Stomach smooth muscle (tissue), 2 donors: ENCODE data around the gene DCST1.

Experiments used
- H3K27ac ChIP-seq: one replicate; pipeline ENCODE4 v1.7.0; 2013; ENCODE audit warnings: mild to moderate bottlenecking, low read length, inconsistent platforms
- H3K27me3 ChIP-seq, 2 donors: one replicate each; pipeline ENCODE4 v1.7.0; 2013; ENCODE audit warnings: low read length in 2 of 2; ENCODE audit not compliant: insufficient read depth in 2 of 2, control insufficient read depth in 1 of 2
- H3K36me3 ChIP-seq, 2 donors: one replicate each; pipeline ENCODE4 v1.7.0; 2013; ENCODE audit warnings: low read length in 2 of 2; ENCODE audit not compliant: control insufficient read depth in 2 of 2, insufficient read depth in 2 of 2
- H3K4me1 ChIP-seq: one replicate; pipeline ENCODE4 v1.7.0; 2013; ENCODE audit warnings: low read length; ENCODE audit not compliant: control insufficient read depth, insufficient read depth
- H3K4me3 ChIP-seq, 2 donors: one replicate each; pipeline ENCODE4 v1.7.0; 2013; ENCODE audit warnings: low read length in 2 of 2
- H3K9ac ChIP-seq, 2 donors: one replicate each; pipeline ENCODE4 v1.7.0; 2013; ENCODE audit warnings: low read length in 2 of 2, mild to moderate bottlenecking in 1 of 2
- H3K9me3 ChIP-seq, 2 donors: one replicate each; pipeline ENCODE4 v1.7.0; 2013; ENCODE audit warnings: low read length in 2 of 2; ENCODE audit not compliant: control insufficient read depth in 2 of 2
- donor health status: healthy.
- donor health status: Pancreatic carcinoma.

DCST1 gene

DNA sequence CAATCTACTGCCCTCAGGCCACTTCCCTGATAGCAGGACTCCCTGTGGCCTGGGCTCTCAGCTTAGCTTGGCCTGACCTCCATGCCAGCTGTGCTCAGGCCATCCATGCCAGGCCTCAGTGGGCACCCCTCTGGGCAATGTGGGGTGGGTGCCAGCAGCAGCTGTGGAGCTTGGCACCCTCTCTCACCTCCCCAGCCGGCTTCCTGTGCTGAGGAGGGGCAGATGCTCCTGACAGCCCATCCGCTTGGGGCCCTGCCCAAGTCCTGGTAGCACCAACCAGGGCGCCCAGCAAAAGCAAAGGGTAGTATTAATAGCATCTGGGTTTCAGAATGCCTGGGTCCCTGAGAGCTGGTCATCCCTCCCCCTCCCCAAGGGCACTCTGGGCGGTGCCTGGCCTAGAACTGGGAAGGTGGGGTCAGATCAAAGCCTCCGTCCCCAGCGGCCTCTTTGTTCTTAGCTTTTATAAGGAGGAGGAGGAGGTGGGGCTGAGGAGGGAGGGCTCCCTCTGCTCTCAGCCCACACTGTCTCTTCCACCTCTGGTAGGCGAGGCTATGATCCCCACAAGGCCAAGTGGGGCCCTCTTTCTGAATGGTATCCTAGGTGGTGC, 36.0 kb downstream of the DCST1 start:
- Histone ChIP-seq H3K9ac (no peak overlapping the region), H3K4me1 (peaks cover 13% of the 10 kb centered on the region), H3K27me3 (no peaks in the 10 kb centered on the region), H3K9me3 (no peaks in the 10 kb centered on the region), H3K27ac (no peak overlapping the region), H3K4me3 (no peak overlapping the region), H3K36me3 (peaks cover 0 to 2% of the 10 kb centered on the region in 2 donors)

DNA sequence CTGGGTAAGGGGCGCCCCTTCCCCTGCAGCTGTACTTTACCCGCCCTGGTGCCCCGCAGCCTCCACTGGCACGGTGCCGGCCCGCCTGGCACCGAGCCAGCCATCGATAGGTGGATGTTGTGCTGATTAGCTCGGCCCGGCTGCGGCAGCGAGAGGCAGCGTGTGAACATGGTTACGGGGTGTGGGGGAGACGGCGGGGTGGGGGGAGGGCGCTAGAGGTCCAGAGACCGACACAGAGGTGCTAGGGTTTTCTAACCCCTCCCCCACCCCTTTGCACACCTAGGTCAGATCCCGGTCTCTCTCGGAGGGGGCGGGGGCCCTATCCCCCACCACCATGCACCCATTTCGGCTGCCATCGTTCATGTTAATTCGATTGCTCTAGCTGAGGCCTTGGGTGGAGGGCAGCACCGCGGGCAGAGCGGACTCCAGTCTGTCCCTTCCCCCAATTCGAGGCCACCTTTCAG, 36.6 kb downstream of the DCST1 start:
- Histone ChIP-seq H3K4me3 (peak overlapping the region; percentile 71 to 74), H3K9me3 (no peaks in the 10 kb centered on the region), H3K4me1 (peaks cover 13% of the 10 kb centered on the region), H3K36me3 (peaks cover 0 to 2% of the 10 kb centered on the region in 2 donors), H3K27ac (peak overlapping the region; percentile 24), H3K27me3 (no peaks in the 10 kb centered on the region), H3K9ac (peak overlapping the region; percentile 68 to 81)

DNA sequence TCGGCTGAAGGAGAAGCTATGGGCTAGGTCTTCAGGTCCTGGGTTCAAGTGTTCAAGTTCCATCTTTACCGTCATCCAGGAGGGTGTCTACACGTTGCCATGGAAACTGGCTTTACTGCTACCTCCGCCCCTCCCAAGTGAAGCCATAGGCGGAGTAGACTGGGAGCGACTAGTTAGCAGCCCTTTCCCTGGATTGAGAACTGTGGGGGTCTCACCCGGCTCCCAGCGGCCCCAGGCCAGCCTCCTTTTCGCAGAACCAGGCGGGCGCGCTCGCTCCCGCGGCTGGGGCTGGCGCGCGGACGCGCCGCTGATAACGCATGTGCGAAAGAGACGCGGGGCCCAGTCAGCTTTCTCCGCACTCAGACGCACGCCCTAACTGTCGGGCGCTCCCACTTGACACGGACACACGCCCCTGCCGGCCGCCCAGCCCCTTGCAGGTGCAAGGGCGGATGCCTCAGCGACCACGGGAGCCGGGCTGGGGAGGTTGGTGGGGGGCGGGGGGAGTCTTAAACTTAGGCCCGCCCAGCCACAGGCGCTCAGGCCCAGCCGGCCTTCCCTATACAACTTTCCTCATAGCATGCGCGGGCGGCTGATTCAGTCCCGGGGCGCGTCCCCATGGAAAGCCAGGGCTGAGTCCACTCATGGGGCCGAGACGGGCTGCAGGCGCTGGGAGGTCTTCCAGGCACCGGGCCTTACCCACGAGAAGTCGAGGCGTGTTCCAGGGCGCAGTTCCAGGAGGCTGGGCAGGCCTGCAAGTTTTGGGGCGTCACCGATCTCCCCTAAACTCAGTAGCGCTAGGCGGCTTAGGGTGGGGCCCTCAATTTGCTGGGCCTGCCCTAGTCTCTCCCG, 37.3 kb downstream of the DCST1 start:
- Histone ChIP-seq H3K4me1 (peaks cover 13% of the 10 kb centered on the region), H3K4me3 (peak overlapping the region; percentile 71 to 74), H3K27me3 (no peaks in the 10 kb centered on the region), H3K27ac (peak overlapping the region; percentile 24), H3K9me3 (no peaks in the 10 kb centered on the region), H3K9ac (peak overlapping the region; percentile 68 to 81), H3K36me3 (peaks cover 0 to 2% of the 10 kb centered on the region in 2 donors)

DNA sequence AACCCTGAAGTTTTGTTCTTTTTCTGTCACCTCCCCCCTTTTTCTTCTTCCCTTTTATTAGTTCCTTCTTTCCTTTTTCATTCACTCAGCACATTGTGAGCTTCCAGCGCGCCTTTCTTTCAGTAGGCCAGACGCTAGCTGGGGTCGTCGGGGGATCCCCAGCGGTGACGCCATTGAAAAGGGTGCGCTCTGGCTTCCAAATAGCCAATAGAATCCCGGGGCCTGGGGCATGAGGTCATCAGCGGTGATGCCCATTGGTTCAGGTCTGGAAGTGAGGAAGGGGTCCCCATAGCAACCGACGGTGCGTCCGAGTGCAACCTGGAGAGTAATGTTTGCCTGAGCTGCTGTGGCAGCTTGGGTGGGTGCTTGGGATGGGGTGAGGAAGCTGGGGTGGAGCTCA, 38.1 kb downstream of the DCST1 start:
- Histone ChIP-seq H3K27ac (no peak overlapping the region), H3K4me1 (peaks cover 13% of the 10 kb centered on the region), H3K9me3 (no peaks in the 10 kb centered on the region), H3K4me3 (no peak overlapping the region), H3K36me3 (peaks cover 0 to 2% of the 10 kb centered on the region in 2 donors), H3K9ac (peak overlapping the region in 1 of 2 donors; percentile 68), H3K27me3 (no peaks in the 10 kb centered on the region)

DNA sequence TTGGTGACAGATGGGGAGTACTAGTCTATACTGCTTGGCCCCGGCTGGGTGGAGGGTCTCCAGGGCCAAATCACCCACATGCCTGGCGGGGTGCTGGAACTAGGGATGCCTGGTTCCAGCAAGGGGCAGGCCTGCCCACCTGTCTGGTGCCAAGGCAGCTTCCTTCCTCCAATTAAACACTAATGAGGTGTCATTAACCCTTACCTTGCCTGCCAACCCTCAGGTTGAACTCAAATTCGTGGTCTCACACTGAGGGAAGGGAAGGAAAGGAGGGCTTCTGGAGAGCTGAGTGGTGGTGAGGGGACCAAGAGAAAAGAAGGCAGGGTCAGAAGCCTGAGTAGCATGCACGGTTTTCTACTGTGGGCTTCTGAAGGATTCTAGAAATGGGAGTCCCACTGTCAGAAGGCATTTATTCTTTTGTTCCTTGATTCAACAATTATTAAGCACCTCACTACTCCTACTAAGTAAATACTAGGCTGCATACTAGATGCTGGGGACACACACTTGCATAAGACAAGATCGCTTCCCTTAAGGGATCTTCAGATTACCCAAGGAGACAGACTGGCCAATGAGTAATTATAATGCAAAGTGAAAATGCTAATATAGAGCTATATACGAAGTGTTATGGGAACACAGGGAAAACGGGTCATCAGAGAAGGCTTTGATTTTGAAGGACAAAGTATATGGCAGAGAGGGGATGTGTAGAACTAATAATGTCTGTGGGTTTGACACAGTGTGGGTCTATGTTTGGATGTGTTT, 39.1 kb downstream of the DCST1 start:
- H3K4me1 ChIP-seq: peaks cover 13% of the 10 kb centered on the region
- H3K36me3 ChIP-seq: no peaks in the 10 kb centered on the region
- no peak overlapping the region for H3K9ac ChIP-seq
- H3K9me3 ChIP-seq: no peaks in the 10 kb centered on the region
- no peak overlapping the region for H3K4me3 ChIP-seq
- no peaks in the 10 kb centered on the region for H3K27me3 ChIP-seq
- no peak overlapping the region for H3K27ac ChIP-seq

DNA sequence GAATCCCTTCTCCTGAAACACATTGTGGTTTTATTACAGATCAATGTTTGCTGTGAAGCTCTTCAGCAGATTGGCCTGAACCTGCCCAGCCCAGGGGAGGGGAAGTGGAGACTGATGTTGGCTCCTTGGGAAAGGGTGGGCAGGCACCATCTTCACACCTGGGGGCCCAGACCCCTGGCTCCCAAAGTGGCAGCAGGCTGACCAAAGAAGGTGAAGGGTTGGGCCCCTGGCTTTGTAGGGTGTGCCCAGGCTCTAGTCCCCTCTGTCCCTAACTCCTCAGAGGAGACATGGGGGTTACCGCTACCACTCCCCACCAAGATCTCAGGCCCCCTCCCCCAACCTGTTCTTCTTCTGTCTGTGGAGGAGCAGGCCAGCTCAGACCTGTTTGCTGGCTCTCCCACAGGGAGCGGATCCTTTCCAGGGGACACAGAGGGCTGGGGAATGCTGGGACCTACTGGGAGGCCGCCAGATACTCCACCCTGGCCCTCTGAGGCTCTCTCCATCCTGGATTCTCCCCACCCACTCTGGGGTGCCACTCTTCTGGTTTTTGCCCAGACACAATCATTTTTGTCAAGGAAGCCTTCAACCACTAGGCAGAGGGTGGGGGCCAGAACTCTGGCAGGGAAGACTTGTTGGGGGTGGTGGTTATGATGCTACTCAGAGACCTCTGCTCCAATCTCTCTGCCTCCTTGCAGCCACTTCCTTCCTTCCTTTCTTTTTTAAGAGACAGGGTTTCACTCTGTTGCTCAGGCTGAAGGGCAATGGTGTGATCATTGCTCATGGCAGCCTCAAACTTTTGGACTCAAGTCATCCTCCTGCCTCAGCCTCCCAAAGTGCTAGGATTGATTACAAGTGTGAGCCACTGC, 40.0 kb downstream of the DCST1 start:
- no peaks in the 10 kb centered on the region for H3K9me3 ChIP-seq
- H3K4me1 ChIP-seq: peaks cover 15% of the 10 kb centered on the region
- no peak overlapping the region for H3K27ac ChIP-seq
- no peak overlapping the region for H3K9ac ChIP-seq
- H3K4me3 ChIP-seq: no peak overlapping the region
- no peaks in the 10 kb centered on the region for H3K27me3 ChIP-seq
- no peaks in the 10 kb centered on the region for H3K36me3 ChIP-seq

DNA sequence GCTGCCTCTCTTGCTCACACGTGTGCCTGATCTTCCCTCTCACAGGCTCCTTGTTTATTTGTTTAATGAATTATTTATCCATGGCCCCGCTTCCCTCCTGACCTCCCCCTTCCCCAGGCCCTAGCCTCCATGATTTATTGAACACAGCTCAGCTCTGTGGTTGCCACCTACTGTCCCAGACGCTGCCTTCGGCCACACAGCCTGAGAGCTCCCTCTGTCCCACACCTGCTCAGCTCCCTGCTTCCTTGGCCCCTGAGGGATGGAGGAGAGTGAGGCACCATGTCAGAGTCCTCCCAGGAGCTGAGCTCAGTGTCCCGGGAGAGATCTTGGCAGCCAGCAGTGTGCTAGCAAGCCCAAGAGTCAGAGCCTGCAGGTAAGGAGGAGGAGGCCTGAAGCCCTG, 41.9 kb downstream of the DCST1 start:
- no peak overlapping the region for H3K9ac ChIP-seq
- H3K4me1 ChIP-seq: peaks cover 30% of the 10 kb centered on the region
- H3K27me3 ChIP-seq: peaks cover 12 to 17% of the 10 kb centered on the region in 2 donors
- H3K9me3 ChIP-seq: no peaks in the 10 kb centered on the region
- H3K36me3 ChIP-seq: no peaks in the 10 kb centered on the region
- no peak overlapping the region for H3K4me3 ChIP-seq
- no peak overlapping the region for H3K27ac ChIP-seq

DNA sequence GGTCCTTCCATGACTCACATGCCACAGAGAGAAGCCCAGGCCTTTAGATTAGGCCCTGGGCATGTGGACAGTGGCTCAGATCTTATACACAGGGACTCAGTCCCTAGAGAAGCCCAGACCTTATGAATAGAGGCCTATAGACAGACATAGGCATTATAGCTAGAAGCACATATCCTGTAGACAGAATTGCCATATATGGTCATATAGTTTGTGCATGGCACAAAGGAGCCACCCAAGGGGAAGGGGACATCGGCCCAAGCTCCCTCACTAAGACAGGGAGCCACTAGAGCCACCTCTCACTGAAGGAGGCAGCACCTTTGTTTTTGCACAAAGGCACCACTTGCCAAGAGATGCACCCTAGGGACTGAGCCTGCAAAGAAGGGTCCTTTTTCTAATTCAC, 42.7 kb downstream of the DCST1 start:
- no peak overlapping the region for H3K9ac ChIP-seq
- H3K4me3 ChIP-seq: no peak overlapping the region
- peaks cover 20 to 25% of the 10 kb centered on the region in 2 donors for H3K27me3 ChIP-seq
- no peaks in the 10 kb centered on the region for H3K36me3 ChIP-seq
- H3K27ac ChIP-seq: no peak overlapping the region
- peaks cover 30% of the 10 kb centered on the region for H3K4me1 ChIP-seq
- H3K9me3 ChIP-seq: no peaks in the 10 kb centered on the region

DNA sequence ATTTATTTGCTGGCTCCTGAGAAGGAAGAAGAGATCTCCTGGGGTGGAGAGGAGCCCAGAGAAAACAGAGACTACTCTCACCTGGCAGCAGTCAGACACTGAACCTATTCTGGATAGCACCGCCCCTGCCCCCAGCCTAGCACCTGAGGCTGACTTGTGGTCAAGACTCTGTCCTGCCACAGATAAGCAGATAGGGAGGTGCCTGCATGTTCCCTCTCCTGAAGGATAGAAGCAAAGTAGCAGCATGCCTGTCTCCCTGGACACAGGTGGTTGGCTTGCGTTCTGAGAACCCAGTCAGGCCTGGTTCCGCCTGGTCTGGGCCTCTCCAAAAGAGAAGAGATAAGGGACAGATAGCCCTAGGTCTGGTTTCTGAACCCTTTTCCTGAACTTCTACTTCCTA, 43.7 kb downstream of the DCST1 start:
- H3K4me1 ChIP-seq: peaks cover 37% of the 10 kb centered on the region
- no peaks in the 10 kb centered on the region for H3K36me3 ChIP-seq
- H3K9ac ChIP-seq: no peak overlapping the region
- no peaks in the 10 kb centered on the region for H3K9me3 ChIP-seq
- H3K27ac ChIP-seq: no peak overlapping the region
- H3K27me3 ChIP-seq: peaks cover 26 to 35% of the 10 kb centered on the region in 2 donors
- H3K4me3 ChIP-seq: no peak overlapping the region
